Measurements from ENCODE around the gene NFIC. TPM values are rescaled to one million over a fixed set of nuclear protein-coding genes. Genes with fewer than 3 reads are reported as not detected.
A peak's percentile ranks its signal among the peaks of the same experiment; 100 is the strongest.

NFIC gene
- total RNA-seq, 1 donor from 2014 or later, result 38.3 TPM

DNA sequence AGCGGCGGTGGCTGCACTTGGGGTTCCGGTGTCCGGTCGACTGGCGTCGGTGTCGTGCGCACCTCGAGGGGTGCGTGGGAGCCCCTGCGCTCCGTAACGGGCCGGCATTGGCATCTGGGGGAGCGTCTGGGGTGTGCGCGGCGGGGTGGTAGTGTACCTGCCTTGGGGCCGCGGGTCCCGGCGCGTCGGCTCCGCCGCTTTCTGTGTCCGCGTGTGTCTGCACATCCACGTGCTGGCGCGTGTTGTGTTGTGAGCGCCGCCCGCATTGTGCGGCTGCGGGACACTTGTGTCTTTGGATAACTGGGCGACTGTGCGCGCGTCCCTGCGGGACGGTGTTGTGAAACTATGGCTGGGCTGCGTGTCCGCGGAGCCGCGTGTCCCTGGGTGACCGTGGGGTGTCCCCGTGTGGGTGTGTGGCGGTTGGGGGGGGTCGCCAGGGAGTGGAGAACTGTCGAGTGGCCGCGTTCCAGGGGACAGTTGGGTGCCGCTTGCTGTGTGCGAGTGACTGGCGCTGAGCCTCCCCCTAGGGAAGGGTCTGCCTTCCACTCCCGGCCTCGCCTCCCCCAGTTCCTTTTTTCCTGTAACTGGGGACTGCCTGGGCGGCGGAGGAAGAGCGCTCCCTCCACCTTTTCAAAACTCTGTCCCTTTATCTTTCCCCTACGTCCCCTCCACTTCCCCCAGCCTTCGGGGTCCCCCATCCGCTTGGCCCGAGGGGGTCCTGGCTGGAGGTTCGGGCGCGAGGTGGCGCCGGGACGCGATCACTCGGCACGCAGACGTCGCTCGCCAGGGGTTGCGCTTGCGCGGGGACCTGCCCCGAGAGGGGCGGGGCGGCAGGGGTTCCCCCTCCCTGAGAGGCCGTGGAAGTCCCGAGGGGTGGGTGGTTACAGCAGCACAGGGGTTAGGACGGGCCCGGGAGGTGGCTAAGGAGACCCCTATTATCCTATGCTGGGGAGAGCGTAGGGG is 5.7 kb upstream of the NFIC start:
- no peaks in the 10 kb centered on the region for H3K36me3 Mint-ChIP-seq (ENCODE audit: low read depth, unreplicated experiment)
- peak overlapping the region; percentile 84 for H3K4me3 Mint-ChIP-seq (ENCODE audit: unreplicated experiment)
- Histone ChIP-seq H3K9ac (ENCODE audit: low read length) (peak overlapping the region; percentile 56), H2AFZ (ENCODE audit: low read depth, low read length) (peak overlapping the region; percentile 65), H3K4me1 (ENCODE audit: insufficient read depth, low read length) (peaks cover 19% of the 10 kb centered on the region), H3K79me2 (ENCODE audit: insufficient read depth, low read length) (peaks cover 45% of the 10 kb centered on the region), H3K4me3 (ENCODE audit: insufficient read depth, low read depth, low read length) (peak overlapping the region; percentile 64), H3K36me3 (ENCODE audit: insufficient read depth, low read length) (no peaks in the 10 kb centered on the region), H3K9me3 (ENCODE audit: insufficient read depth, low read depth, low read length) (no peaks in the 10 kb centered on the region), H3K27me3 (ENCODE audit: insufficient read depth, low read length) (no peaks in the 10 kb centered on the region), H3K4me2 (ENCODE audit: low read length) (peak overlapping the region; percentile 92), H3K27ac (ENCODE audit: low read depth, low read length) (no peak overlapping the region), H4K20me1 (ENCODE audit: insufficient read depth, low read length) (peaks cover 35% of the 10 kb centered on the region)
- DNase-seq (ENCODE audit: low read depth) (no peak), FAIRE-seq (no peak)
- TF ChIP-seq EZH2 (IDR thresholded peaks at IDR 0.05; ENCODE audit: insufficient read depth, low read length), result no peak
- TF ChIP-seq, protein P1, sequence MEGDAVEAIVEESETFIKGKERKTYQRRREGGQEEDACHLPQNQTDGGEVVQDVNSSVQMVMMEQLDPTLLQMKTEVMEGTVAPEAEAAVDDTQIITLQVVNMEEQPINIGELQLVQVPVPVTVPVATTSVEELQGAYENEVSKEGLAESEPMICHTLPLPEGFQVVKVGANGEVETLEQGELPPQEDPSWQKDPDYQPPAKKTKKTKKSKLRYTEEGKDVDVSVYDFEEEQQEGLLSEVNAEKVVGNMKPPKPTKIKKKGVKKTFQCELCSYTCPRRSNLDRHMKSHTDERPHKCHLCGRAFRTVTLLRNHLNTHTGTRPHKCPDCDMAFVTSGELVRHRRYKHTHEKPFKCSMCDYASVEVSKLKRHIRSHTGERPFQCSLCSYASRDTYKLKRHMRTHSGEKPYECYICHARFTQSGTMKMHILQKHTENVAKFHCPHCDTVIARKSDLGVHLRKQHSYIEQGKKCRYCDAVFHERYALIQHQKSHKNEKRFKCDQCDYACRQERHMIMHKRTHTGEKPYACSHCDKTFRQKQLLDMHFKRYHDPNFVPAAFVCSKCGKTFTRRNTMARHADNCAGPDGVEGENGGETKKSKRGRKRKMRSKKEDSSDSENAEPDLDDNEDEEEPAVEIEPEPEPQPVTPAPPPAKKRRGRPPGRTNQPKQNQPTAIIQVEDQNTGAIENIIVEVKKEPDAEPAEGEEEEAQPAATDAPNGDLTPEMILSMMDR (IDR thresholded peaks at IDR 0.05; ENCODE audit: insufficient read depth, low read depth, low read length), result no peak
- peaks cover 15% of the 10 kb centered on the region for H3K4me1 Mint-ChIP-seq (ENCODE audit: low read depth, unreplicated experiment)
- H3K27ac Mint-ChIP-seq (ENCODE audit: unreplicated experiment), result peak overlapping the region; percentile 66
- peaks cover 5% of the 10 kb centered on the region for H3K9me3 Mint-ChIP-seq (ENCODE audit: unreplicated experiment)
- peaks cover 57% of the 10 kb centered on the region for H3K27me3 Mint-ChIP-seq (ENCODE audit: low read depth, unreplicated experiment)

DNA sequence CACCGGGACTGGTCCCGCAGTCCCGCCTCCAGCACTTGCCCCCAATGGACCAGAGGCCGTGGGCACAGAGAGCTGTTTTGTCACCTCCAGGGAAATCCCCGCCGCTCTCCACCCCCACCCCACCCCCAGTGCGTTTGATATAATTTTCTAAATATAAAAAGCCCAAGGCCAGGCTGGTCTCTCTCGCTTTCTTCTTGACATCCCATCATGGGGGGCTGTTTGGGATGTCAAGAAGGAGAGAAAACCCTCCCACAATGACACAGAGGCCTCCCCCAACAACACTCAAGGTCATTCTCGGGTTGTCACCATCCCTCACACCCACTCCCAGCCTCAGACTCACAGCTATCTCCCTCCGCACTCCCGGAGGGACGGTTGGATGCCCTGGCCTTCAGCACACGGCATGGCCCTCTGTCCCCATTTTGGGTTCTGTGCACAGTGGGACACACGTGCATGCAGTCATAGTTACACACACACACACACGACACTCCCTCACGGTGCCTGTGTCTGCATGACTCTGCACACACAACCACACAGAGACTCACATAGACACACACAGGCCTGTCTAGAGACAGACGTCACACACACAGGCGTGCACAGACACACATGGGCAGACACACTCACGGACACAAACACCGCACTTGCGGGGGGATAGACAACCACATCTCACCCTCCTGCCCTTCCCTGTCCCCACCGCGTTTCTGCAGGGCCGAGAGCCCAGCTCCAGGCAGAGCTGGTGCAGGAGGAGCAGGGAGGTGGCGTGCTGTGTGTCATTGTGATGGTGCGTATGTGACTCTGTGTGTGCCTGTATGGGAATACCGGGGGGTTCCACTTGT is 4.8 kb upstream of the NFIC start:
- Mint-ChIP-seq H3K4me1 (ENCODE audit: low read depth, unreplicated experiment) (peaks cover 15% of the 10 kb centered on the region), H3K27ac (ENCODE audit: unreplicated experiment) (peak overlapping the region; percentile 62)

More for the DNA sequence above, 4.8 kb upstream of the NFIC start:
- H3K36me3 ChIP-seq (ENCODE audit: insufficient read depth, low read length), result no peaks in the 10 kb centered on the region
- H3K79me2 ChIP-seq (ENCODE audit: insufficient read depth, low read length), result peaks cover 46% of the 10 kb centered on the region
- TF ChIP-seq, protein P1 (IDR thresholded peaks at IDR 0.05; ENCODE audit: insufficient read depth, low read depth, low read length), result no peak
- no peak for TF ChIP-seq EZH2 (IDR thresholded peaks at IDR 0.05; ENCODE audit: insufficient read depth, low read length)
- Mint-ChIP-seq H3K27me3 (ENCODE audit: low read depth, unreplicated experiment) (peaks cover 56% of the 10 kb centered on the region), H3K36me3 (ENCODE audit: low read depth, unreplicated experiment) (no peaks in the 10 kb centered on the region), H3K4me3 (ENCODE audit: unreplicated experiment) (peak overlapping the region; percentile 76), H3K9me3 (ENCODE audit: unreplicated experiment) (peaks cover 5% of the 10 kb centered on the region)
- no peak for DNase-seq (ENCODE audit: low read depth)
- peaks cover 35% of the 10 kb centered on the region for H4K20me1 ChIP-seq (ENCODE audit: insufficient read depth, low read length)
- no peaks in the 10 kb centered on the region for H3K9me3 ChIP-seq (ENCODE audit: insufficient read depth, low read depth, low read length)
- H3K27me3 ChIP-seq (ENCODE audit: insufficient read depth, low read length), result no peaks in the 10 kb centered on the region
- H2AFZ ChIP-seq (ENCODE audit: low read depth, low read length), result no peak overlapping the region
- H3K4me2 ChIP-seq (ENCODE audit: low read length), result peak overlapping the region; percentile 92
- no peak overlapping the region for H3K9ac ChIP-seq (ENCODE audit: low read length)
- FAIRE-seq, result no peak
- peak overlapping the region; percentile 64 for H3K4me3 ChIP-seq (ENCODE audit: insufficient read depth, low read depth, low read length)
- H3K4me1 ChIP-seq (ENCODE audit: insufficient read depth, low read length), result peaks cover 20% of the 10 kb centered on the region
- H3K27ac ChIP-seq (ENCODE audit: low read depth, low read length), result no peak overlapping the region

Measured in astrocyte (in vitro differentiated cells and primary cell).